Liver (tissue), 9 donors: ENCODE results near the gene TANC1. TPM values are rescaled to one million over a fixed set of nuclear protein-coding genes. Genes with fewer than 3 reads are reported as not detected.

Experiments used
- DNase-seq: peaks from one replicate; pipeline ENCODE4 v3.0.0-alpha.2; 2017; ENCODE audit warnings: low spot score
- H3K27ac ChIP-seq, 2 donors: one replicate each; pipeline ENCODE4 v1.7.0; 2013; ENCODE audit warnings: inconsistent platforms in 2 of 2, low read length in 2 of 2, control low read depth in 1 of 2, low read depth in 1 of 2, mild to moderate bottlenecking in 1 of 2
- H3K27me3 ChIP-seq, 4 donors: one replicate each; pipeline versions ENCODE4 v1.6.1 to v1.7.0; 2013; ENCODE audit warnings: low read length in 3 of 4, inconsistent platforms in 1 of 4, mild to moderate bottlenecking in 1 of 4, moderate library complexity in 1 of 4; ENCODE audit not compliant: control insufficient read depth in 4 of 4, insufficient read depth in 4 of 4
- H3K36me3 ChIP-seq, 4 donors: one replicate each; pipeline versions ENCODE4 v1.6.1 to v1.7.0; 2013; ENCODE audit warnings: low read length in 3 of 4, mild to moderate bottlenecking in 3 of 4, low read depth in 1 of 4, moderate library complexity in 1 of 4; ENCODE audit not compliant: control insufficient read depth in 4 of 4, insufficient read depth in 3 of 4
- H3K4me1 ChIP-seq, 4 donors: one replicate each; pipeline versions ENCODE4 v1.6.1 to v1.7.0; 2013; ENCODE audit warnings: low read length in 3 of 4, mild to moderate bottlenecking in 3 of 4, moderate library complexity in 1 of 4; ENCODE audit not compliant: control insufficient read depth in 4 of 4, insufficient read depth in 4 of 4
- H3K4me3 ChIP-seq, 3 donors: one replicate each; pipeline versions ENCODE4 v1.6.1 to v1.7.0; 2013; ENCODE audit warnings: low read length in 3 of 3, control low read depth in 1 of 3, low read depth in 1 of 3, mild to moderate bottlenecking in 1 of 3
- H3K9ac ChIP-seq, 2 donors: one replicate each; pipeline ENCODE4 v1.7.0; 2013; ENCODE audit warnings: low read length in 2 of 2, mild to moderate bottlenecking in 2 of 2, moderate library complexity in 2 of 2, control low read depth in 1 of 2, low read depth in 1 of 2
- H3K9me3 ChIP-seq, 4 donors: one replicate each; pipeline versions ENCODE4 v1.6.1 to v1.7.0; 2013; ENCODE audit warnings: low read length in 3 of 4; ENCODE audit not compliant: control insufficient read depth in 4 of 4
- EGR1 ChIP-seq, 2 donors: IDR thresholded peaks; 2 replicates each; pipeline ENCODE4 v1.6.1; 2016 to 2018; ENCODE audit warnings: antibody characterized with exemption in 2 of 2, low read depth in 2 of 2
- FOXA1 ChIP-seq: IDR thresholded peaks from 2 replicates; pipeline ENCODE4 v1.6.1; 2016; ENCODE audit warnings: antibody characterized with exemption
- FOXA2 ChIP-seq: IDR thresholded peaks from 2 replicates; pipeline ENCODE4 v1.6.1; 2016; ENCODE audit warnings: antibody characterized with exemption
- GABPA ChIP-seq, 2 donors: IDR thresholded peaks in 1 of 2; conservative IDR thresholded peaks in 1 of 2; 2 replicates each; pipeline ENCODE4 v1.6.1; 2016; ENCODE audit warnings: antibody characterized with exemption in 2 of 2, mild to moderate bottlenecking in 1 of 2, moderate library complexity in 1 of 2
- HNF4A ChIP-seq, 2 donors: conservative IDR thresholded peaks; 2 replicates each; pipeline ENCODE4 v1.6.1; 2016; ENCODE audit warnings: antibody characterized with exemption in 2 of 2, mild to moderate bottlenecking in 2 of 2
- HNF4G ChIP-seq: IDR thresholded peaks from 2 replicates; pipeline ENCODE4 v1.6.1; 2016; ENCODE audit warnings: antibody characterized with exemption
- JUND ChIP-seq, 2 donors: IDR thresholded peaks; 2 replicates each; pipeline ENCODE4 v1.6.1; 2016; ENCODE audit warnings: antibody characterized with exemption in 2 of 2
- NR2F2 ChIP-seq: IDR thresholded peaks from 2 replicates; pipeline ENCODE4 v1.6.1; 2016; ENCODE audit warnings: antibody characterized with exemption
- RXRA ChIP-seq, 2 donors: IDR thresholded peaks; 2 replicates each; pipeline ENCODE4 v1.6.1; 2017 to 2018; ENCODE audit warnings: antibody characterized with exemption in 2 of 2, mild to moderate bottlenecking in 1 of 2
- TAF1 ChIP-seq: conservative IDR thresholded peaks from 2 replicates; pipeline ENCODE4 v1.6.1; 2016; ENCODE audit warnings: antibody characterized with exemption, mild to moderate bottlenecking
- YY1 ChIP-seq: IDR thresholded peaks from 2 replicates; pipeline ENCODE4 v1.6.1; 2016; ENCODE audit warnings: antibody characterized with exemption, mild to moderate bottlenecking
- whole genome bisulfite sequencing: extraction: QIAGEN DNeasy Blood & Tissue Kit; methylation state at CpG from one replicate; pipeline ENCODE4 v1.1.7; 2013; 5-methylcytosine and 5-hydroxymethylcytosine counted together
- polyA plus RNA-seq, 2 donors: library from polyadenylated mRNA; stranded (reverse) in 1 of 2; unstranded in 1 of 2; fragments of 200-250 nt in 1 of 2; fragments of >200 nt in 1 of 2; fragmentation: Nextera tagmentation in 1 of 2; extraction: Ambion mirVana in 1 of 2; gene quantifications; one replicate each; pipeline versions ENCODE4 v1.2.1 to v1.2.3, GENCODE V29; 2013 to 2015
- total RNA-seq, 2 donors: library from RNA; depleted of rRNA; stranded (reverse); fragments of >200 nt; gene quantifications; one replicate each; pipeline ENCODE4 v1.2.3, GENCODE V29; 2014
- TF ChIP-seq, protein P1 (sequence below): IDR thresholded peaks from 2 replicates; pipeline ENCODE4 v1.6.1; 2016; ENCODE audit warnings: antibody characterized with exemption
- TF ChIP-seq, protein P2 (sequence below): IDR thresholded peaks from 2 replicates; pipeline ENCODE4 v1.6.1; 2016; ENCODE audit warnings: antibody characterized with exemption, mild to moderate bottlenecking
- TF ChIP-seq, protein P3 (sequence below): IDR thresholded peaks from 2 replicates; pipeline ENCODE4 v1.6.1; 2016; ENCODE audit warnings: antibody characterized with exemption
- TF ChIP-seq, protein P4 (sequence below): fragments of 150-350 bp; IDR thresholded peaks from 2 replicates; pipeline ENCODE4 v1.5.1; 2017; ENCODE audit warnings: improper control_type of control experiment, low read depth, low read length; ENCODE audit not compliant: missing input control
- TF ChIP-seq, protein P5 (sequence below): IDR thresholded peaks from 2 replicates; pipeline ENCODE4 v1.6.1; 2016; ENCODE audit warnings: antibody characterized with exemption
- donor health status: healthy.
- donor health status: healthy.
- donor health status: healthy.
- donor health status: healthy.
- donor health status: healthy.

TANC1 gene
- total and polyA plus RNA-seq, 4 donors, result 3.7 to 17.7 (median 5.2) TPM

DNA sequence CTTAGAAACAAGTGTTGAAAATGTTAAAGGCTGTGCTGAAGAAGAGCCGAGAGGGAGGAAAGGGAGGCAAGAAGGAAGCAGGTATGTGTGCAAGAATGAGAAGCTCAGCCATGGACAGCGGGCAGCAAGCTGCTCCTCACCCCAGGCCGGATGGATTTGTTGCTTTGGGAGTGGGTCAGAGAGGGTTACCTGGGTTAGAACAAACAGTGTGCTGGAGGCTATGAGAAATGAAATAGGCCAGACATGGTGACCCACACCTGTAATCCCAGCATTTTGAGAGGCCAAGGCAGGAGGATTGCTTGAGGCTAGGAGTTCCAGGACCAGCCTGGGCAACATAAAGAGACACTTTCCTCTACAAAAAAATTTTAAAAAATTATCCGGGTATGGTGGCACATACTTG is 97.5 kb downstream of the TANC1 start:
- Histone ChIP-seq H3K4me3 (no peak overlapping the region), H3K9me3 (no peaks in the 10 kb centered on the region), H3K27ac (no peak overlapping the region), H3K4me1 (no peaks in the 10 kb centered on the region), H3K27me3 (no peaks in the 10 kb centered on the region), H3K9ac (no peak overlapping the region), H3K36me3 (peaks cover 0 to 4% (median 0%) of the 10 kb centered on the region in 4 donors)
- TF ChIP-seq NR2F2 (no peak), EGR1 (IDR thresholded peaks at IDR 0.05; ENCODE audit: low read depth in 2 of 2) (no peak), FOXA2 (no peak), GABPA (IDR thresholded peaks at IDR 0.05 in 1 of 2, conservative IDR thresholded peaks at IDR 0.05 in 1 of 2) (no peak), HNF4A (conservative IDR thresholded peaks at IDR 0.05) (no peak), FOXA1 (no peak), HNF4G (no peak), RXRA (IDR thresholded peaks at IDR 0.05) (no peak), TAF1 (no peak), YY1 (no peak), JUND (IDR thresholded peaks at IDR 0.05) (no peak)
- TF ChIP-seq, protein P1, sequence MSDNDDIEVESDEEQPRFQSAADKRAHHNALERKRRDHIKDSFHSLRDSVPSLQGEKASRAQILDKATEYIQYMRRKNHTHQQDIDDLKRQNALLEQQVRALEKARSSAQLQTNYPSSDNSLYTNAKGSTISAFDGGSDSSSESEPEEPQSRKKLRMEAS, result no peak
- TF ChIP-seq, protein P2, sequence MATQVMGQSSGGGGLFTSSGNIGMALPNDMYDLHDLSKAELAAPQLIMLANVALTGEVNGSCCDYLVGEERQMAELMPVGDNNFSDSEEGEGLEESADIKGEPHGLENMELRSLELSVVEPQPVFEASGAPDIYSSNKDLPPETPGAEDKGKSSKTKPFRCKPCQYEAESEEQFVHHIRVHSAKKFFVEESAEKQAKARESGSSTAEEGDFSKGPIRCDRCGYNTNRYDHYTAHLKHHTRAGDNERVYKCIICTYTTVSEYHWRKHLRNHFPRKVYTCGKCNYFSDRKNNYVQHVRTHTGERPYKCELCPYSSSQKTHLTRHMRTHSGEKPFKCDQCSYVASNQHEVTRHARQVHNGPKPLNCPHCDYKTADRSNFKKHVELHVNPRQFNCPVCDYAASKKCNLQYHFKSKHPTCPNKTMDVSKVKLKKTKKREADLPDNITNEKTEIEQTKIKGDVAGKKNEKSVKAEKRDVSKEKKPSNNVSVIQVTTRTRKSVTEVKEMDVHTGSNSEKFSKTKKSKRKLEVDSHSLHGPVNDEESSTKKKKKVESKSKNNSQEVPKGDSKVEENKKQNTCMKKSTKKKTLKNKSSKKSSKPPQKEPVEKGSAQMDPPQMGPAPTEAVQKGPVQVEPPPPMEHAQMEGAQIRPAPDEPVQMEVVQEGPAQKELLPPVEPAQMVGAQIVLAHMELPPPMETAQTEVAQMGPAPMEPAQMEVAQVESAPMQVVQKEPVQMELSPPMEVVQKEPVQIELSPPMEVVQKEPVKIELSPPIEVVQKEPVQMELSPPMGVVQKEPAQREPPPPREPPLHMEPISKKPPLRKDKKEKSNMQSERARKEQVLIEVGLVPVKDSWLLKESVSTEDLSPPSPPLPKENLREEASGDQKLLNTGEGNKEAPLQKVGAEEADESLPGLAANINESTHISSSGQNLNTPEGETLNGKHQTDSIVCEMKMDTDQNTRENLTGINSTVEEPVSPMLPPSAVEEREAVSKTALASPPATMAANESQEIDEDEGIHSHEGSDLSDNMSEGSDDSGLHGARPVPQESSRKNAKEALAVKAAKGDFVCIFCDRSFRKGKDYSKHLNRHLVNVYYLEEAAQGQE, result no peak
- TF ChIP-seq, protein P3, sequence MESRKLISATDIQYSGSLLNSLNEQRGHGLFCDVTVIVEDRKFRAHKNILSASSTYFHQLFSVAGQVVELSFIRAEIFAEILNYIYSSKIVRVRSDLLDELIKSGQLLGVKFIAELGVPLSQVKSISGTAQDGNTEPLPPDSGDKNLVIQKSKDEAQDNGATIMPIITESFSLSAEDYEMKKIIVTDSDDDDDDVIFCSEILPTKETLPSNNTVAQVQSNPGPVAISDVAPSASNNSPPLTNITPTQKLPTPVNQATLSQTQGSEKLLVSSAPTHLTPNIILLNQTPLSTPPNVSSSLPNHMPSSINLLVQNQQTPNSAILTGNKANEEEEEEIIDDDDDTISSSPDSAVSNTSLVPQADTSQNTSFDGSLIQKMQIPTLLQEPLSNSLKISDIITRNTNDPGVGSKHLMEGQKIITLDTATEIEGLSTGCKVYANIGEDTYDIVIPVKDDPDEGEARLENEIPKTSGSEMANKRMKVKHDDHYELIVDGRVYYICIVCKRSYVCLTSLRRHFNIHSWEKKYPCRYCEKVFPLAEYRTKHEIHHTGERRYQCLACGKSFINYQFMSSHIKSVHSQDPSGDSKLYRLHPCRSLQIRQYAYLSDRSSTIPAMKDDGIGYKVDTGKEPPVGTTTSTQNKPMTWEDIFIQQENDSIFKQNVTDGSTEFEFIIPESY, result no peak
- TF ChIP-seq, protein P4, sequence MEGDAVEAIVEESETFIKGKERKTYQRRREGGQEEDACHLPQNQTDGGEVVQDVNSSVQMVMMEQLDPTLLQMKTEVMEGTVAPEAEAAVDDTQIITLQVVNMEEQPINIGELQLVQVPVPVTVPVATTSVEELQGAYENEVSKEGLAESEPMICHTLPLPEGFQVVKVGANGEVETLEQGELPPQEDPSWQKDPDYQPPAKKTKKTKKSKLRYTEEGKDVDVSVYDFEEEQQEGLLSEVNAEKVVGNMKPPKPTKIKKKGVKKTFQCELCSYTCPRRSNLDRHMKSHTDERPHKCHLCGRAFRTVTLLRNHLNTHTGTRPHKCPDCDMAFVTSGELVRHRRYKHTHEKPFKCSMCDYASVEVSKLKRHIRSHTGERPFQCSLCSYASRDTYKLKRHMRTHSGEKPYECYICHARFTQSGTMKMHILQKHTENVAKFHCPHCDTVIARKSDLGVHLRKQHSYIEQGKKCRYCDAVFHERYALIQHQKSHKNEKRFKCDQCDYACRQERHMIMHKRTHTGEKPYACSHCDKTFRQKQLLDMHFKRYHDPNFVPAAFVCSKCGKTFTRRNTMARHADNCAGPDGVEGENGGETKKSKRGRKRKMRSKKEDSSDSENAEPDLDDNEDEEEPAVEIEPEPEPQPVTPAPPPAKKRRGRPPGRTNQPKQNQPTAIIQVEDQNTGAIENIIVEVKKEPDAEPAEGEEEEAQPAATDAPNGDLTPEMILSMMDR, result no peak
- TF ChIP-seq, protein P5, sequence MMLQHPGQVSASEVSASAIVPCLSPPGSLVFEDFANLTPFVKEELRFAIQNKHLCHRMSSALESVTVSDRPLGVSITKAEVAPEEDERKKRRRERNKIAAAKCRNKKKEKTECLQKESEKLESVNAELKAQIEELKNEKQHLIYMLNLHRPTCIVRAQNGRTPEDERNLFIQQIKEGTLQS, result no peak
- WGBS, result 89% methylated on average over 4 of the region's 4 CpGs
- no peak for DNase-seq
